Measurements from ENCODE around the gene CENPX. TPM values are rescaled to one million over a fixed set of nuclear protein-coding genes. Genes with fewer than 3 reads are reported as not detected.

Gene CENPX
- total and polyA plus RNA-seq, 2 of the 13 experiments (the other 11 are each of a cell fraction or from before 2014, with no cell fraction given), result 92.7 to 170 TPM

DNA sequence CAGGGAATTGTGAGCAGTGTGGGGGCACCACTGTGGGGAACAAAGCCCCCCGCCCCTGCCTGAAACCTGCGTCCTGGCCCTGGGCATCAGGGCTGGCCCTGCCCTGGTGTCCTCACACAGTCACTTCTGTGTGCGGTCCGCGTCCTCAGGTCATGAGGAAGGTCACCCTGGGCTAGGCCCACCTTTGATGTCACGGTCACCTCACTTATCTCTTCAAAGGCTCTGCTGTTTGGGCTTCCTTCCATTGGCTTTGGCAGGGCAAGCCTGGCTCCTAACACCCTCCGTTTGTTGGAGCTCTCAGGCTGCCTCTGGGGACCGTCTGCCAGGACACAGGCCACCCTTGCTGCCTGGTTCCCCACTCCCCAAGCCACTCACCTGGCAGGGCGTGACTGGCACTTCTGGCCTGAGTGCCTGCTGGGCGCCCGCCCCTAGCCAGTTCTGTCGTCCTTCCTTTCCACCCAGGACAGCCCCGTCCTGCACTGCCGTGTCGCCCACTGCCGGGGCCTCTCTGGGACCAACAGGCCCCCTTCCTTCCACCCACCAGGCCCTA lies 8.8 kb downstream of the CENPX start (continued):
- TF ChIP-seq ZSCAN30 (CRISPR knock-in tag; IDR thresholded peaks at IDR 0.05) (no peak), ZFP90 (CRISPR knock-in tag; IDR thresholded peaks at IDR 0.05; ENCODE audit: borderline replicate concordance) (no peak), ZNF652 (CRISPR knock-in tag; IDR thresholded peaks at IDR 0.05; ENCODE audit: borderline replicate concordance, low read depth) (no peak), EEA1 (CRISPR knock-in tag; IDR thresholded peaks at IDR 0.05; ENCODE audit: borderline replicate concordance) (no peak), ZNF569 (CRISPR knock-in tag; IDR thresholded peaks at IDR 0.05; ENCODE audit: borderline replicate concordance) (no peak), ZNF441 (CRISPR knock-in tag; IDR thresholded peaks at IDR 0.05; ENCODE audit: borderline replicate concordance) (no peak), ZFYVE20 (CRISPR knock-in tag; IDR thresholded peaks at IDR 0.05; ENCODE audit: borderline replicate concordance, low read depth) (no peak), ZNF775 (CRISPR knock-in tag; IDR thresholded peaks at IDR 0.05; ENCODE audit: borderline replicate concordance) (no peak), ZNF160 (CRISPR knock-in tag; IDR thresholded peaks at IDR 0.05) (no peak), ZNF143 (CRISPR knock-in tag; IDR thresholded peaks at IDR 0.05) (no peak), CHD2 (IDR thresholded peaks at IDR 0.05; ENCODE audit: low read depth, low read length) (no peak), ZBTB7B (CRISPR knock-in tag; IDR thresholded peaks at IDR 0.05) (no peak), ZNF331 (CRISPR knock-in tag; IDR thresholded peaks at IDR 0.05) (0 out of 2 replicates have a peak, but pooled peaks have one; percentile 56), ZNF720 (CRISPR knock-in tag; IDR thresholded peaks at IDR 0.05) (no peak), ZNF780A (CRISPR knock-in tag; IDR thresholded peaks at IDR 0.05) (no peak), ZFP36L1 (CRISPR knock-in tag; IDR thresholded peaks at IDR 0.05) (no peak)
- TF ChIP-seq, protein P1, sequence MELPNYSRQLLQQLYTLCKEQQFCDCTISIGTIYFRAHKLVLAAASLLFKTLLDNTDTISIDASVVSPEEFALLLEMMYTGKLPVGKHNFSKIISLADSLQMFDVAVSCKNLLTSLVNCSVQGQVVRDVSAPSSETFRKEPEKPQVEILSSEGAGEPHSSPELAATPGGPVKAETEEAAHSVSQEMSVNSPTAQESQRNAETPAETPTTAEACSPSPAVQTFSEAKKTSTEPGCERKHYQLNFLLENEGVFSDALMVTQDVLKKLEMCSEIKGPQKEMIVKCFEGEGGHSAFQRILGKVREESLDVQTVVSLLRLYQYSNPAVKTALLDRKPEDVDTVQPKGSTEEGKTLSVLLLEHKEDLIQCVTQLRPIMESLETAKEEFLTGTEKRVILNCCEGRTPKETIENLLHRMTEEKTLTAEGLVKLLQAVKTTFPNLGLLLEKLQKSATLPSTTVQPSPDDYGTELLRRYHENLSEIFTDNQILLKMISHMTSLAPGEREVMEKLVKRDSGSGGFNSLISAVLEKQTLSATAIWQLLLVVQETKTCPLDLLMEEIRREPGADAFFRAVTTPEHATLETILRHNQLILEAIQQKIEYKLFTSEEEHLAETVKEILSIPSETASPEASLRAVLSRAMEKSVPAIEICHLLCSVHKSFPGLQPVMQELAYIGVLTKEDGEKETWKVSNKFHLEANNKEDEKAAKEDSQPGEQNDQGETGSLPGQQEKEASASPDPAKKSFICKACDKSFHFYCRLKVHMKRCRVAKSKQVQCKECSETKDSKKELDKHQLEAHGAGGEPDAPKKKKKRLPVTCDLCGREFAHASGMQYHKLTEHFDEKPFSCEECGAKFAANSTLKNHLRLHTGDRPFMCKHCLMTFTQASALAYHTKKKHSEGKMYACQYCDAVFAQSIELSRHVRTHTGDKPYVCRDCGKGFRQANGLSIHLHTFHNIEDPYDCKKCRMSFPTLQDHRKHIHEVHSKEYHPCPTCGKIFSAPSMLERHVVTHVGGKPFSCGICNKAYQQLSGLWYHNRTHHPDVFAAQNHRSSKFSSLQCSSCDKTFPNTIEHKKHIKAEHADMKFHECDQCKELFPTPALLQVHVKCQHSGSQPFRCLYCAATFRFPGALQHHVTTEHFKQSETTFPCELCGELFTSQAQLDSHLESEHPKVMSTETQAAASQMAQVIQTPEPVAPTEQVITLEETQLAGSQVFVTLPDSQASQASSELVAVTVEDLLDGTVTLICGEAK (IDR thresholded peaks at IDR 0.05), result no peak
- TF ChIP-seq, protein P1 (CRISPR knock-in tag; IDR thresholded peaks at IDR 0.05), result no peak
- TF ChIP-seq, protein P2, sequence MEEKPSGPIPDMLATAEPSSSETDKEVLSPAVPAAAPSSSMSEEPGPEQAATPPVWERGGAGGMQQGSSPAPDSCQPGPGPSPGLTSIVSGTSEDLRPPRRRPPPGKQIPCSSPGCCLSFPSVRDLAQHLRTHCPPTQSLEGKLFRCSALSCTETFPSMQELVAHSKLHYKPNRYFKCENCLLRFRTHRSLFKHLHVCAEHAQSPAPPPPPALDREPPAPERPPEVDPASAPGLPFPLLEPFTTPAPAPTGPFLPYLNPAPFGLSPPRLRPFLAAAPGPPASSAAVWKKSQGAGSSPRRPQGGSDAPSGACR (CRISPR knock-in tag; IDR thresholded peaks at IDR 0.05), result no peak
- TF ChIP-seq, protein P3, sequence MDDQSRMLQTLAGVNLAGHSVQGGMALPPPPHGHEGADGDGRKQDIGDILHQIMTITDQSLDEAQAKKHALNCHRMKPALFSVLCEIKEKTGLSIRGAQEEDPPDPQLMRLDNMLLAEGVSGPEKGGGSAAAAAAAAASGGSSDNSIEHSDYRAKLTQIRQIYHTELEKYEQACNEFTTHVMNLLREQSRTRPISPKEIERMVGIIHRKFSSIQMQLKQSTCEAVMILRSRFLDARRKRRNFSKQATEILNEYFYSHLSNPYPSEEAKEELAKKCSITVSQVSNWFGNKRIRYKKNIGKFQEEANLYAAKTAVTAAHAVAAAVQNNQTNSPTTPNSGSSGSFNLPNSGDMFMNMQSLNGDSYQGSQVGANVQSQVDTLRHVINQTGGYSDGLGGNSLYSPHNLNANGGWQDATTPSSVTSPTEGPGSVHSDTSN (CRISPR knock-in tag; IDR thresholded peaks at IDR 0.05; ENCODE audit: borderline replicate concordance), result no peak

All from HepG2 (cell line).